ENCODE results near the gene NOVA2. TPM values are rescaled to one million over a fixed set of nuclear protein-coding genes. Genes with fewer than 3 reads are reported as not detected.

Gene NOVA2
- total RNA-seq, 5 donors from 2014 or later (not counting 1 experiment from before 2014, with no cell fraction given) = 0.03 TPM; not detected in 4

- H3K4me3 Mint-ChIP-seq = no peak overlapping the region
- H3K27me3 Mint-ChIP-seq = peaks cover 11 to 20% of the 10 kb centered on the region in 2 donors
- H3K4me1 ChIP-seq (ENCODE audit: control insufficient read depth in 1 of 2, extremely low read depth in 1 of 2, insufficient read depth in 2 of 2, low read length in 2 of 2) = peaks cover 8 to 28% of the 10 kb centered on the region in 2 experiments
- no peak for DNase-seq
- peaks cover 14 to 24% (median 19%) of the 10 kb centered on the region in 3 donors for H3K4me1 Mint-ChIP-seq
- no peaks in the 10 kb centered on the region for H3K36me3 ChIP-seq (ENCODE audit: control insufficient read depth in 2 of 2, extremely low read depth in 1 of 2, insufficient read depth in 1 of 2, low read length in 1 of 2)
- ChIA-PET POLR2A (interaction anchor here in 1 of 2 donors (0.5 kb wide), 1 partner anchor 124 kb away, joined by 3 read pairs; no protein-coding TSS in a partner anchor), CTCF (no interaction called here)
- 92% methylated on average over 8 of the region's 13 CpGs for WGBS (ENCODE audit: insufficient coverage)
- H3K27ac Mint-ChIP-seq = no peak overlapping the region
- H3K36me3 Mint-ChIP-seq = no peaks in the 10 kb centered on the region
- no peaks in the 10 kb centered on the region for H3K9me3 Mint-ChIP-seq
- no peak overlapping the region for H3K27ac ChIP-seq (ENCODE audit: low read length)
- no peak overlapping the region for H3K4me3 ChIP-seq (ENCODE audit: control insufficient read depth in 1 of 2, extremely low read depth in 1 of 2, low read length in 1 of 2)
- ATAC-seq (replicated peaks in 1 of 4) = no peak
- H3K27me3 ChIP-seq (replicated peaks in 1 of 2; ENCODE audit: control insufficient read depth in 2 of 2, extremely low read depth in 1 of 2, insufficient read depth in 2 of 2, low read length in 1 of 2) = peaks cover 3 to 47% of the 10 kb centered on the region in 2 experiments
- H3K9me3 ChIP-seq = no peaks in the 10 kb centered on the region
Measured at GRCh38 chr19:46019270-46019669, 45.6 kb upstream of the NOVA2 start.

GRCh38 chr19:46018729-46019251 is 45.1 kb upstream of the NOVA2 start:
- H3K4me1 Mint-ChIP-seq = peaks cover 14 to 24% (median 19%) of the 10 kb centered on the region in 3 donors
- peaks cover 7 to 16% of the 10 kb centered on the region in 2 donors for H3K27me3 Mint-ChIP-seq
- H3K36me3 ChIP-seq (ENCODE audit: control insufficient read depth in 2 of 2, extremely low read depth in 1 of 2, insufficient read depth in 1 of 2, low read length in 1 of 2) = no peaks in the 10 kb centered on the region
- H3K4me1 ChIP-seq (ENCODE audit: control insufficient read depth in 1 of 2, extremely low read depth in 1 of 2, insufficient read depth in 2 of 2, low read length in 2 of 2) = peaks cover 8 to 28% of the 10 kb centered on the region in 2 experiments
- ChIA-PET CTCF (interaction anchor here in 1 of 2 donors (0.7 kb wide), 1 partner anchor 921 kb away, joined by 3 read pairs; no protein-coding TSS in a partner anchor), POLR2A (no interaction called here)
- 96% methylated on average over 9 of the region's 10 CpGs for WGBS (ENCODE audit: insufficient coverage)
- no peak overlapping the region for H3K4me3 Mint-ChIP-seq
- no peak for DNase-seq
- no peaks in the 10 kb centered on the region for H3K9me3 Mint-ChIP-seq
- no peaks in the 10 kb centered on the region for H3K9me3 ChIP-seq
- H3K27ac Mint-ChIP-seq = no peak overlapping the region
- ATAC-seq (replicated peaks in 1 of 4) = no peak
- peaks cover 2 to 43% of the 10 kb centered on the region in 2 experiments for H3K27me3 ChIP-seq (replicated peaks in 1 of 2; ENCODE audit: control insufficient read depth in 2 of 2, extremely low read depth in 1 of 2, insufficient read depth in 2 of 2, low read length in 1 of 2)
- no peaks in the 10 kb centered on the region for H3K36me3 Mint-ChIP-seq
- H3K27ac ChIP-seq (ENCODE audit: low read length) = no peak overlapping the region
- H3K4me3 ChIP-seq (ENCODE audit: control insufficient read depth in 1 of 2, extremely low read depth in 1 of 2, low read length in 1 of 2) = no peak overlapping the region

GRCh38 chr19:46017874-46018675 is 44.4 kb upstream of the NOVA2 start:
- Histone ChIP-seq H3K4me3 (ENCODE audit: control insufficient read depth in 1 of 2, extremely low read depth in 1 of 2, low read length in 1 of 2) (no peak overlapping the region), H3K9me3 (no peaks in the 10 kb centered on the region), H3K27me3 (replicated peaks in 1 of 2; ENCODE audit: control insufficient read depth in 2 of 2, extremely low read depth in 1 of 2, insufficient read depth in 2 of 2, low read length in 1 of 2) (peaks cover 2 to 36% of the 10 kb centered on the region in 2 experiments), H3K27ac (ENCODE audit: low read length) (no peak overlapping the region), H3K36me3 (ENCODE audit: control insufficient read depth in 2 of 2, extremely low read depth in 1 of 2, insufficient read depth in 1 of 2, low read length in 1 of 2) (no peaks in the 10 kb centered on the region), H3K4me1 (ENCODE audit: control insufficient read depth in 1 of 2, extremely low read depth in 1 of 2, insufficient read depth in 2 of 2, low read length in 2 of 2) (peaks cover 8 to 28% of the 10 kb centered on the region in 2 experiments)
- WGBS (ENCODE audit: insufficient coverage) = 100% methylated on average over 3 of the region's 15 CpGs
- DNase-seq = no peak
- peaks cover 6 to 10% of the 10 kb centered on the region in 2 donors for H3K27me3 Mint-ChIP-seq
- ATAC-seq (replicated peaks in 1 of 4) = no peak
- ChIA-PET CTCF (interaction anchor here in 1 of 2 donors (0.7 to 1.9 kb wide), 2 partner anchors 10 to 921 kb away, joined by 3 to 6 read pairs; no protein-coding TSS in a partner anchor), POLR2A (no interaction called here)
- no peaks in the 10 kb centered on the region for H3K9me3 Mint-ChIP-seq
- no peak overlapping the region for H3K27ac Mint-ChIP-seq
- peaks cover 14 to 24% (median 17%) of the 10 kb centered on the region in 3 donors for H3K4me1 Mint-ChIP-seq
- no peak overlapping the region for H3K4me3 Mint-ChIP-seq
- H3K36me3 Mint-ChIP-seq = no peaks in the 10 kb centered on the region

GRCh38 chr19:46017095-46017429 is 43.4 kb upstream of the NOVA2 start:
- peaks cover 6 to 10% of the 10 kb centered on the region in 2 donors for H3K27me3 Mint-ChIP-seq
- no peak overlapping the region for H3K27ac Mint-ChIP-seq
- H3K4me1 Mint-ChIP-seq = peaks cover 14 to 23% (median 17%) of the 10 kb centered on the region in 3 donors
- no peak overlapping the region for H3K27ac ChIP-seq (ENCODE audit: low read length)
- no peaks in the 10 kb centered on the region for H3K9me3 ChIP-seq
- no peak overlapping the region for H3K4me3 ChIP-seq (ENCODE audit: control insufficient read depth in 1 of 2, extremely low read depth in 1 of 2, low read length in 1 of 2)
- WGBS (ENCODE audit: insufficient coverage) = 50% methylated on average over 2 of the region's 7 CpGs
- ChIA-PET CTCF (interaction anchor here in 1 of 2 donors (0.6 to 1.9 kb wide), 4 partner anchors 10 to 461 kb away, joined by 3 to 6 read pairs (median 4); no protein-coding TSS in a partner anchor), POLR2A (interaction anchor here in 1 of 2 donors (0.8 kb wide), 1 partner anchor 22 kb away, joined by 3 read pairs; the partner anchor contains the start of gene CCDC61)
- peaks cover 8 to 24% of the 10 kb centered on the region in 2 experiments for H3K4me1 ChIP-seq (ENCODE audit: control insufficient read depth in 1 of 2, extremely low read depth in 1 of 2, insufficient read depth in 2 of 2, low read length in 2 of 2)
- H3K9me3 Mint-ChIP-seq = no peaks in the 10 kb centered on the region
- H3K27me3 ChIP-seq (replicated peaks in 1 of 2; ENCODE audit: control insufficient read depth in 2 of 2, extremely low read depth in 1 of 2, insufficient read depth in 2 of 2, low read length in 1 of 2) = peaks cover 2 to 28% of the 10 kb centered on the region in 2 experiments
- H3K4me3 Mint-ChIP-seq = peak overlapping the region; percentile 84 to 96 (median 87)
- peak in 1 of 4 experiments; percentile 8 for ATAC-seq (replicated peaks in 1 of 4)
- H3K36me3 Mint-ChIP-seq = no peaks in the 10 kb centered on the region
- no peaks in the 10 kb centered on the region for H3K36me3 ChIP-seq (ENCODE audit: control insufficient read depth in 2 of 2, extremely low read depth in 1 of 2, insufficient read depth in 1 of 2, low read length in 1 of 2)
- DNase-seq = no peak

- Histone ChIP-seq H3K36me3 (ENCODE audit: control insufficient read depth in 2 of 2, extremely low read depth in 1 of 2, insufficient read depth in 1 of 2, low read length in 1 of 2) (no peaks in the 10 kb centered on the region), H3K9me3 (no peaks in the 10 kb centered on the region), H3K27me3 (replicated peaks in 1 of 2; ENCODE audit: control insufficient read depth in 2 of 2, extremely low read depth in 1 of 2, insufficient read depth in 2 of 2, low read length in 1 of 2) (peaks cover 2 to 24% of the 10 kb centered on the region in 2 experiments), H3K4me3 (ENCODE audit: control insufficient read depth in 1 of 2, extremely low read depth in 1 of 2, low read length in 1 of 2) (peak overlapping the region; percentile 87 to 91), H3K27ac (ENCODE audit: low read length) (no peak overlapping the region), H3K4me1 (ENCODE audit: control insufficient read depth in 1 of 2, extremely low read depth in 1 of 2, insufficient read depth in 2 of 2, low read length in 2 of 2) (peaks cover 8 to 24% of the 10 kb centered on the region in 2 experiments)
- peak overlapping the region; percentile 84 to 96 (median 87) for H3K4me3 Mint-ChIP-seq
- ChIA-PET POLR2A (interaction anchor here in 1 of 2 donors (0.8 kb wide), 1 partner anchor 22 kb away, joined by 3 read pairs; the partner anchor contains the start of gene CCDC61), CTCF (interaction anchor here in 1 of 2 donors (0.6 to 1.9 kb wide), 5 partner anchors 10 to 462 kb away, joined by 3 to 6 read pairs (median 4); partner anchors contain the start of gene CCDC61)
- H3K27me3 Mint-ChIP-seq = peaks cover 6 to 10% of the 10 kb centered on the region in 2 donors
- 1% methylated on average over 42 of the region's 48 CpGs for WGBS (ENCODE audit: insufficient coverage)
- ATAC-seq (replicated peaks in 1 of 4) = peak; percentile 70 to 86 (median 78)
- H3K27ac Mint-ChIP-seq = peak overlapping the region in 1 of 2 donors; percentile 28
- H3K36me3 Mint-ChIP-seq = peaks cover under 1% of the 10 kb centered on the region
- peak; percentile 51 to 92 (median 72) for DNase-seq
- no peaks in the 10 kb centered on the region for H3K9me3 Mint-ChIP-seq
- peaks cover 14 to 20% (median 17%) of the 10 kb centered on the region in 3 donors for H3K4me1 Mint-ChIP-seq
Measured at GRCh38 chr19:46016426-46017094, 42.9 kb upstream of the NOVA2 start.

Data from T-cell (primary cell).